Measurements from ENCODE around the gene ZNRF1.

ZNRF1 gene

GRCh38 chr16:75028544-75029135, 29.8 kb downstream of the ZNRF1 start:
- DNase-seq: no peak

GRCh38 chr16:75029854-75030253, 31.0 kb downstream of the ZNRF1 start:
- no peak for DNase-seq

GRCh38 chr16:75032655-75033054, 33.8 kb downstream of the ZNRF1 start:
- no peak for DNase-seq

GRCh38 chr16:75035410-75035968, 36.7 kb downstream of the ZNRF1 start:
- no peak for DNase-seq

GRCh38 chr16:75038036-75038858, 39.4 kb downstream of the ZNRF1 start:
- DNase-seq: no peak

GRCh38 chr16:75039941-75040340, 41.1 kb downstream of the ZNRF1 start:
- DNase-seq: no peak

- DNase-seq: no peak
These were observed 43.8 kb downstream of the ZNRF1 start for GRCh38 chr16:75042426-75043174.

- no peak for DNase-seq
These were observed 44.5 kb downstream of the ZNRF1 start for GRCh38 chr16:75043175-75043895.

- DNase-seq: no peak
These were observed 46.1 kb downstream of the ZNRF1 start for GRCh38 chr16:75044800-75045361.

- no peak for DNase-seq
These were observed 46.6 kb downstream of the ZNRF1 start for GRCh38 chr16:75045424-75045823.

GRCh38 chr16:75048054-75048453, 49.2 kb downstream of the ZNRF1 start:
- DNase-seq: no peak

- no peak for DNase-seq
These were observed 49.7 kb downstream of the ZNRF1 start for GRCh38 chr16:75048530-75048929.

GRCh38 chr16:75052481-75053202, 53.8 kb downstream of the ZNRF1 start:
- no peak for DNase-seq

GRCh38 chr16:75053791-75054555, 55.1 kb downstream of the ZNRF1 start:
- DNase-seq: peak; percentile 48

- no peak for DNase-seq
These were observed 55.7 kb downstream of the ZNRF1 start for GRCh38 chr16:75054556-75054947.

- DNase-seq: no peak
These were observed 60.0 kb downstream of the ZNRF1 start for GRCh38 chr16:75058806-75059205.

GRCh38 chr16:75059411-75059810, 60.6 kb downstream of the ZNRF1 start:
- no peak for DNase-seq

- DNase-seq: no peak
These were observed 61.9 kb downstream of the ZNRF1 start for GRCh38 chr16:75060723-75061122.

GRCh38 chr16:75061669-75062068, 62.8 kb downstream of the ZNRF1 start:
- DNase-seq: no peak

GRCh38 chr16:75062135-75062975, 63.5 kb downstream of the ZNRF1 start:
- DNase-seq: no peak

All from NCI-H187 treated with DMSO at 0.1 percent for 48 hours (cell line).